DMS79 treated with DMSO at 0.1 percent for 48 hours (cell line): ENCODE measurements around the gene DPP9.
"Not testable (repeated sequence)": the region's sequence is repeated elsewhere in the genome, so short reads cannot be mapped to it uniquely, and the experiment has no call there.

Experiments
- DNase-seq: peaks from one replicate; lab custom pipeline; 2025; lab: John Stamatoyannopoulos, UW

The DPP9 gene

DNA sequence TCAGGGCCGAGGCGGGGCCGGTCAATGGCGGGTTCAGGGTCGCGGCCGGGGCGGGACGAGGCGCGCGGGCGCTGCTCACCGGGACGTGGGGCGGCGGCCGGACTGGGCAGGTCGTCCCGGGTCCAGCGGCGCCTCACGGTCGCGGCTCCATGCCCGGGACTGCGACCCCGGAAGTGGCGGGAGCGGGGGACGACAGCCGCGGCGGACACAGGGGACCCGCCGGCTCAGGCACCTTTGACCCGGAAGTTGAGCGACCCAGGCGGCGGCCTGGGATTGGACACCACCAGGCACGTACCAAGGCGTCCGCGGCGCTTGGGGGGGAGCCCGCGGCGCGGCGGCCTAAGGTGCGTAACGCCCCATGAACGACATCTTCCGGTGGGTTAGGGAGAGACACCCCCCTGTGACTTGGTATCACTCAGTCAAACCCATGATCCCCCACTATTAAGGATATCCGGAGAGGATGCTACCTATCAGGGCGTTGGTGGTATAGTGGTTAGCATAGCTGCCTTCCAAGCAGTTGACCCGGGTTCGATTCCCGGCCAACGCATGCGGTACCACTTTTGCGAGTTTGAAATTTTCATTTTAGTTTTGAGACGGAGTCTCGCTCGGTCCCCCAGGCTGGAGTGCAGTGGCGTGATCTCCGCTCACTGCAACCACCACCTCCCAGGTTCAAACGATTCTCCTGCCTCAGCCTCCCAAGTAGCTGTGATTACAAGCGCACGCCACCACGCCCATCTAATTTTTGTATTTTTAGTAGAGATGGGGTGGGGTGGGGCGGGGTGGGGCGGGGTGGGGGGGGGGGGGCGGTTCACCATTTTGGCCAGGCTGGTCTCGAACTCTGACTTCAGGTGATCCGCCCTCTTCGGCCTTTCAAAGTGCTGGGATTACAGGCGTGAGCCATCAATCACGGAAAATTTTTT, at the start of gene DPP9:
TSS of gene DPP9 (minus strand) at position 248 of the 920 bp plus-strand sequence. CDS start 3,936 bp downstream, outside the sequence.
- peak; percentile 94 for DNase-seq

DNA sequence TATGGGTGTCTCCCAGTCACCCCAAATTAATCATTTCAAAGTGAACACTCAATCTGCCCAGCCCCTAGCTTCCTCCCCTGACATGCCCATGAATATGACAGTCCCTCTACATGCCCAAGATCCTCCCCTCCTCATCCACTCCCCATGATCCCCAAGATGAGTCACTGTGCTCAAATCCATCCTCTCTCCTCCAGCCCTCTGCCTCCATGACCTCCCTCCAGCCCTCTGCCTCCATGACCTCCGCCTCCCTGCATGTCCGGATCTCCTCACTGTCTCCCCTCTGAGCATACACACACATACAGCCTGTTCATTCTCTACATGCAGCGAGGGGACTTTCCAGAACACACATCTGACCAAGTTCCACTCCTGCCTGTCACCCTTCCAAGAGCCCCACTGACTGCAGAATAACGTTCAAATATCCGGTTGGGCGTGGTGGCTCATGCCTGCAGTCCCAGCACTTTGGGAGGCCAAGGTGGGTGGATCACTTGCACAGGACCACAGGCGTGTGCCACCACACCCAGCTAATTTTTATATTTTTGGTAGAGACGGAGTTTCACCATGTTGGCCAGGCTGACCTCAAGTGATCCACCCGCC, 49.5 kb upstream of the DPP9 start:
- DNase-seq: no peak

DNA sequence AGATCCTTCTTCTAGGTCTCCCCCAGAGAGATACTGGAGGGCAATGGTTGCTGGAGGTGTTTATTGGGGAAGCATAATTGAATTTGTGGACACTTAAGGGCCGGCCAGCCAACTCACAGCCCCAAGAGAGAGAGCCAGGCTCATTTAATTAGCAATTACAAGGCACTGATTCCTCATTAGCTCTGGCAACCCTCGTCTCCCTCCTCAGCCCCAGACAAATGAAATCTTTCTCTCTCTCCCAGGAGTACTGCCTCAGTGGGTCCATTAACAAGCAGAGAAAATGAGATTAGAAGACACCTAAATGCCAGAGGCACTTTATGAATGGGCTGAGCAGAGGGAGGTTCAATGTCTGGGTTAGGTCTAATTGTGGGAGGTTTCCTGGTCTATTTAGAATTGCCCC, 48.9 kb upstream of the DPP9 start:
- DNase-seq: no peak

DNA sequence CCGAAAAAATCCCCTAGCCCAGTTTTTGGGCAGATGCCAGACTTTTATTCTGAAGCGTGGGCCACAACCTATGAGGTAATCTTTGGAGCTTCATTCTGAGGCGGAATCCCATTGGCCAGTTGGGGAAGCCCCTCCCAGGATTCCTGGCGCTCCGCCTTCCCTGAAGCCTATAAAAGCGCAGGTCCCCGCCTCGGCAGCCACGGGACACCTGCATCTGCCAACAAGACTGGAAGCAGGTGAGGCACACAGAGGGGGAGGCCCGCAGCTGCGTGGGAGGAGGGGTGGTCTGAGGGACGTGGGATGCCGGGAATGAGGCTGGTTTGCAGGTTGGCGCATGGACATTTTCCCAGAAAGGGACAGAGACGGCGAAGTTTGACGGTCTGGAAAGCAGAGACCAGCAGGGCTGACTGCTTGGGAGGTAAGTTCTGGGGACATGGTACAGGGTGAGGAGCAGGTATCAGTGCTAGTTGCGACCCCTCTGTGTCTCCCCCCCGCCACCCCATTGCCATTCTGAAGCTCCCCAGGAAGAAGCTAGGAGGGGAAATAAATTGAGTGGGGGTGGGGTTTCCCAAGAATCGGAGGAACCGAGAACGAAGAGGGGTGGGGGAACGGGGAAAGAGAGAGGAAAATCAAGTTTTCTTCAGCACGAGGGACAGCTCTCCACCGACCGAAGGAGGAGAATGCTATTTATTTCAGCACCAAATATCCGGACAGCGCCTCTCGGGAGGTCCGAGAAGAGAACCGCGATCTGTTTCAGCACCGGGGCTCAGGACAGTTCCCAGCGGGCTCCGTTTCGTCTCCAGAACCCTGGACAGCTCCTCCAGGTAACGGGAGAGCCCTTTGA, 45.5 kb upstream of the DPP9 start:
- DNase-seq: peak; percentile 91

DNA sequence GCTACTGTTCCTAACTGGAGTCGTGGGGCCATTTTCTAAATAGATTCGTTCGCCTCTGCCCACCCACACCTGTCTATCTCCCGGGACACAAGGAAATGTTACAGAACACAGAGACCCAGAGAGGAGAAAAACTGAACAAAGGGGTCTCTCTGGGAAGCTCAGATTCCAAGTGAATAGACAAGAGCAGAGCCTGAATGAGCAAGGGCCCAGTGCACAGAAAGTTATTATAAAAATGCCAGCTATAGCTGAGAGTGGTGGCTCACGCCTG, 40.7 kb upstream of the DPP9 start:
- DNase-seq: no peak

DNA sequence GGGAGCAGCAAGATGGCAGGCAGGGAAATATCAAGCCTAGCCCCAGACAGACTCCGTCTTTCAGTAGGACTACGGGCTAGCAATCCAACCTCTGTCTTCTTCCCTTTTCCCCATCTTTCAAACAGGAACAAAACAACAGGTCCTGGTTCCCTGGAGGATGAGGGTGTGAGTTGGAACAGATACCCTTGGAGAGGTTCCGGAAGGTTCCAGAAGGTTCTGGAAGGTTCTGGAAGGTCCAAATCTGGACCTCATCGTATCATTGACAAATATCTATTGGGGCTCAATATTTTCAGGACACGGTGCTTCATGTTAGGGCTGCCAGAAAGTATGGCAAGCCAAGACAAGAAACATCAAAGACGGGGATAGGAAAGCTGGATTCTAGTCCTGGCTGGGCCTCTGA, 39.4 kb upstream of the DPP9 start:
- DNase-seq: no peak

DNA sequence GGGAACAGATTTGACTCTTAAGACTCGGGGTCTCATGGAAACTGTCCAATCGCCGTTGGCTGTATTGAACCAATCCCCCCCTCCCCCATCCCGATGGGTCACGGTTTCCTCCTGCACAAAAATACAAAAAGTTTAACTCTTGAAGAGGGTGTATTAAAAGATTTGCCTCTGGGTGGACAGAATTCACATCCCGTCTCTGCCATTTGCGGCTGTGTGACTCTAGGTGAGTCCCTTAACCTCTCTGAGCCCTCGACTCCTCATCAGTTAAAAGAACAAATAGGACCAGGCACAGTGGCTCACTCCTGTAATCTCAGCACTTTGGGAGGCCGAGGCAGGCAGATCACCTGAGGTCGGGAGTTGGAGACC, 36.6 kb upstream of the DPP9 start:
- no peak for DNase-seq

DNA sequence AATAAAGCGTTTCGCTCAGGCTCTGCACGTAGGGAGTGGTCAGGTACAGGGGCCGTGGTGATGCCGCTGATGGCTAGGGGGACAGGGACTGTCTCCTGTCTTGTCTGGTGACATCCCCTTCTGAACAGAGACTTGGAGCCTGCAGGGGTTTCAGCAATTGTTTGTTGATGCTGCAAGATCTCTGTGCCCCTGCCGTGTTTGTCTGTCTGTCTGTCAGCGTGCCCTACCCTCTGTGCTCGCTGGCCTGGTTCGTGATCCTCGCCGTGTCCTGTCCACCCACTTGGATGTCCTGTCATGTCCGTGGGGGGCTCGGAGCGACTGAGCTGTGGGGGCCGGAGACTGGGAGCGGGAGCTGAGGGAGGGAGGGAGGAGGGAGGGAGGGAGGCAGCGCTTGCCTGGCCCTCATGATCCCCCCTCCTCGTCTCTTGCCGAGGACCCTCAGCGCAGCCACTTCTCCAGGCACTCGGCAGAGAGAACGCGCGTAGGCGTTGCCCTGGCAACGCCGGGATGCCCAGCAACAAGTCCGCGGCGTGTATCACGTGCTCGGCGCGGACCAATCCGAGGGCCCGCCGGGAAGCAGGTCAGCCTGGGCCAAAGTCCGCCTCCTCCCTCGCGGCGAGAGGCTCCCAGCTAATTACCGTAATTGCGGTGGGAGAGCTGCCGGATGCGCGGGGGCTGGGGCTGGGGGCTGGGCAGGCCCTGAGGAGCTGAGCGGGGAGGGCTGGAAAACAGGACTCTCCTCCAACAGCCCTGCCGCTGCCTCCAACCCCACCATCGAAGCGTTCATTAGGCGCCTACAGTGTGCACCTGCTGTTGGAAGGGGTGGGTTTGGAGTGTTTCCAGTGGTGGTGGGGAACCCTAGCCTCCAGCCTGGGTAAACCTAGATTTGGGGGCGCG, 36.0 kb upstream of the DPP9 start:
- peak; percentile 94 for DNase-seq

DNA sequence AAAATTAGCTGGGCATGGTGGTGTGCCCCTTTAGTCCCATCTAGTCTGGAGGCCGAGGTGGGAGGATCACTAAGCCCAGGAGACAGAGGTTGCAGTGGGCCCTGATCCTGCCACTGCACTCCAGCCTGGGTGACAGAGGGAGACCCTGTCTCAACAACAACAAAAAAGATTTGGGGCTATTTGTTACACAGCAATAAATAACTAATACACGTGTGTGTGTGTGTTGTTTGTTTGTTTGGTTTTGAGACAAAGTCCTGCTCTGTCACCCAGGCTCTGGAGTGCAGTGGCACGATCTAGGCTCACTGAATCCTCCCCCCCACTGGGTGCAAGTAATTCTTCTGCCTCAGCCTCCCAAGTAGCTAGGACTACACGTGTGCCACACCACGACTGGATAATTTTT, 35.0 kb upstream of the DPP9 start:
- no peak for DNase-seq

DNA sequence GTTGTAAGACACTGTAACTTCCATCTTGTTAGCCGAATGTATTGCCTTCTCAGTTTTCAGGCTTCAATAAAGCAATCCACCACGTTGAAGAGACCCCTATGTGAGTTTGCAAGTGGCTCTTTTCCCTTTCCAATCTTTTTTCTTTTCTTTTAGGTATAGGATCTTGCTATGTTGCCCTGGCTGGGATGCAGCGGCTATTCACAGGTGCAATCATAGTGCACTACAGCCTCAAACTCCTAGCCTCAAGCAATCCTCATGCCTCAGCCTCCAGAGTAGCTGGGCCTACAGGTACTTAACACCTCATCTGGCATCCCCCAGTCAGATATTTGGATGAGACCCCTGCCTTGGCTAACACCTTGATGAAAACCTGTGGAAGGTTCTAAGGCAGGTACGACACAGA, 34.4 kb upstream of the DPP9 start:
- DNase-seq: no peak

DNA sequence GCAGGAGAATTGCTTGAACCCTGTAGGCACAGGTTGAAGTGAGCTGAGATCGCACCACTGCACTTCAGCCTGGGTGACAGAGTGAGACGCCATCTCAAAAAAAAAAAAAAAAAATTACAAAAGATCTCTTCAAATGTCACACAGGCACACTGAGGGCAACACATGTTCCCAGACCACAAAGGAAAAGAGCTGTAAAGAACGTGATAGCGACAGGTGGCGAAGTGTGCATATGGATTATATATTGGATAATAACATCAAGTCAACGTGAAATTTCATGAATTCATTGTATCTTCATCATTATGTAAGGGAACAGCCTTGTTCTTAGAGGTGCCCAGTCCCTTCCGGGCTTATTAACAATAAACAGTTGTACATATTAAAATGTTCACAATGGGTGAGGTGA, 31.8 kb upstream of the DPP9 start:
- DNase-seq: no peak

DNA sequence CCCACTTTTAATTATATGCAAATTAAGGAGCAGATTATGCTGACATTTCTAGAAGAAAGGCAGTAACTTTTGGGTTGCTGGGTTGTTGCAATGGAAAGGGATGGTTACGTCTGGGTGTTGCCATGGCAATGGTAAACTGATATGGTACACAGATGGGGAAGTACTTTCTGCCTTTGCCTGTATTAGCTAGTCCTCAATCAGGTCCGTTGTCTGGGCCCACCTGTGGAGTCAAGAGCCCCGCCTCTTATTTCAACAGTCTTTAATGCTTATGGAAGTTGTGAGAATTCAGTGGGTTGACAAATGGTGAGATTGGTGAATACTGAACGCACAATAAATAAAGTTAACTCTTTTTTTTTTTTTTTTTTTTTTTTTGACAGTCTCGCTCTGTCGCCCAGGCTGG, 30.6 kb upstream of the DPP9 start:
- DNase-seq: no peak

DNA sequence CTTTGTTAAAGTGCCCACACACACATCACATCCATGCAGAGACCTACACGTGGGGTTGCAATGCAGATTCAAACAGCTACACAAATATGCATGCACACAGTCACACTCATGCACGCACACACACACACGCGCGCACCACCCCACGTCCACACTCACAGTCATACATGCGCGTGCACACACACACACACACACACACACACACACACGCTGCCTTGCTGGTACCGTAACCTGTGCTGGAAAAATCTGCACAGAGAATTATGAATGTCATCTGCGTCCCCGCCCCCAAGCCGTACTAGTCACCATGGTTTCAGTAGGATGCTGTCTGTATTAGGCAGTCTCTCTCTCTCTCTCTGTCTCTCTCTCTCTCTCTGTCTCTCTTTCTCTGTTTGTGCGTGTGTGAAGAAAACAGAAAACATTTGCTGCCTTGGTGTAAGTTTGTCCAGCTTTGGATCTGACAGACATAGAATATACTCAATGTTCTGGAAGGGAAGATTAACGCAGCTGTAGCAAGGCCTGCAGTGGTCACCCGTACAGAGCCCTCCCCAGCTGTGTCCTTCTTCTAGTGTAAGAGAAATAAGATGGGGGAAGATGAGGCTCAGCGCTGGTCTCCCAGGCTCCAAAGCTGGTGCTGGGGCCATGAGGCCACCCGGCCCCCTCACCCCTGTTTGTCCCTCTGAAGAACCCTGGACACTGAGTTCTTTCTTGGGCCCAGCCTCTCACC, 26.4 kb upstream of the DPP9 start:
- DNase-seq: no peak

DNA sequence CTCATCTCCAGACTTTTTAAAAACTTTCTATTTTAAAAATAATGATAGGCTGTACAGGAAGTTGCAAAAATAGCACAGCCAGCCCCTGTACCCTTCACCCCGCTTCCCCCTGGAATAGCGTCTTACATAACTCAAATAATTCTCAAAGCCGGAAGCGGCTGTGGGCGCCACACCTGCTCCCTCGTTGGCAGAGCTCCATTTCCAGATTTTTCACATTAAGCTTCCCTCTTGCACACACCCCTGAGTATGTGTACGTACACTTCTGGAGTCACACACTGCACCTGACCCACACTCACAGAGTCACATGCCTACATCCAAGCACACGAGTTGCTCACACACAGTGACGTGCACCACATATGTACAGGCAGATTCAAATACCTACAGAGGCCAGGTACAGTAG, 24.9 kb upstream of the DPP9 start:
- peak; percentile 5 for DNase-seq

DNA sequence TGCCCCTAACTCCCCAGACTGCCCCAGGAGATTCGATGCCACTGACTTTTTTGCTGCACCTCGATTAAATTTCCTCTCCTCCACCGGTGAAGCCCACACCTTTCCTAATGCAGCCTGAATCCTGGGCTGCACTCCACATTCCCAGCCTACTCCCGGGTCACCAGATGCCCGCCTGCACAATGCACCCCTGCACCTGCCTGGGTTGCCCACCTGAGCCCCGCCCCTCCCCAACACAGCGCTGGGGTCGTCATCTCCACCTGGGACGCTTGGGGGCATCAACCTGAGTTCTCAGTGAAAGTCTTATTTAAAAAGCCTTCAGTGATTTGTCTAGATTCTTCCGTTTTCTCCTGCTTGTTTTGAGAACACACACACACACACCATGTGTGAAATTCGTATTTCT, 24.5 kb upstream of the DPP9 start:
- no peak for DNase-seq

DNA sequence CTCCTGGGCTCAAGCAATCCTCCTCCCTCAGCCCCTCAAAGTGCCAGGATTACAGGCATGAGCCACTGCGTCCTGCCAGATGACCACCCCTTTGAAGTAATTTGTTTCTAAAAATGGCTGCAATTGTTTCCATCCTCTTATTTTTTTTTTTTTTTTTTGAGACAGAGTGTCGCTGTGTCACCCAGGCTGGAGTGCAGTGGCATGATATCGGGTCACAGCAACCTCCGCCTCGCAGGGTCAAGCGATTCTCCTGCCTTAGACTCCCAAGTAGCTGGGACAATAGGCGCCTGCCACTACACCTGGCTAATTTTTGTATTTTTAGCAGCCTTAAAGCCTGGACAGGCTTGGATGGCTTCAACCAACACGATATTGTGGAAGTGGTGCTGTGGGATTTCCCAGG, 22.3 kb upstream of the DPP9 start:
- no peak for DNase-seq

DNA sequence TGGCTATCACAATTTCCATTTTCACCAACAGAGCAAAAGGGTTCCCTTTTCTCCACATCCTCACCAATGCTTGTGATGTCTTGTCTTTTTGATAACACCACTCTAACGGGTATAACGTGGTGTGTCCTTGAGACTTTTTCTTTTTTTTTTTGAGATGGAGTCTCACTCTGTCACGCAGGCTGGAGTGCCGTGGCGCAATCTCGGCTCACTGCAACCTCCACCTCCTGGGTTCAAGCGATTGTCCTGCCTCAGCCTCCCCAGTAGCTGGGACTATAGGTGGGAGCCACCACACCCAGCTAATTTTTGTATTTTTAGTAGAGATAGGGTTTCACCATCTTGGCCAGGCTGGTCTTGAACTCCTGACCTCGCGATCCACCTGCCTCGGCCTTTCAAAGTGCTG, 21.5 kb upstream of the DPP9 start:
- not testable (repeated sequence) for DNase-seq

DNA sequence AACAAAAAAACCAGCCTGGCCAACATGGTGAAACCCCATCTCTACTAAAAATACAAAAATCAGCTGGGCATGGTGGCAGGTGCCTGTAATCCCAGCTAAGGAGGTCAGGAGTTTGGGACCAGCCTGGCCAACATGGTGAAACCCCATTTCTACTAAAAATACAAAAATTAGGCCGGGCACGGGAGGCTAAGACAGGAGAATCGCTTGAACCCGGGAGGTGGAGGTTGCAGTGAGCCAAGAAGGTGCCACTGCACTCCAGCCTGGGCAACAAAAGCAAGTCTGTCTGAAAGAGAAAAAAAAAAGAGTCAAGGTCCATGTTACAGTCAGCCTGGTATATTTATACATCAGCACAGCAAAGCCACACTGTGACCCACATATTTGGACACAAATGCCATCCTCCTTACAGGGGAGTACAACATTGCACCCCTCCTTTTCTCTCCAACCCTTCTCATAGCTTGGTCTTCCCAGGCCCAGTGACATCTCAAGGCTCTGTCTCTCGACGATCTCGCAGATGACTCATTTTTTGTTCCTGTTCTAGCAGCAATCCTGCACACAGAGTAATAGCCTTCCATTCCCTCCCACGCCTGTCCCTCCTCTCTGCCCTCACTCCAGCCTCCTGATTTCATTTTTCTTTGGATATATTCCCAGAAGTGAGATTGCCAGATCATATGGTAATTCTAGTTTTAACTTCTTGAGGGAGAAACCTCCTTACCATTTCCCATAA, 21.0 kb upstream of the DPP9 start:
- DNase-seq: no peak

DNA sequence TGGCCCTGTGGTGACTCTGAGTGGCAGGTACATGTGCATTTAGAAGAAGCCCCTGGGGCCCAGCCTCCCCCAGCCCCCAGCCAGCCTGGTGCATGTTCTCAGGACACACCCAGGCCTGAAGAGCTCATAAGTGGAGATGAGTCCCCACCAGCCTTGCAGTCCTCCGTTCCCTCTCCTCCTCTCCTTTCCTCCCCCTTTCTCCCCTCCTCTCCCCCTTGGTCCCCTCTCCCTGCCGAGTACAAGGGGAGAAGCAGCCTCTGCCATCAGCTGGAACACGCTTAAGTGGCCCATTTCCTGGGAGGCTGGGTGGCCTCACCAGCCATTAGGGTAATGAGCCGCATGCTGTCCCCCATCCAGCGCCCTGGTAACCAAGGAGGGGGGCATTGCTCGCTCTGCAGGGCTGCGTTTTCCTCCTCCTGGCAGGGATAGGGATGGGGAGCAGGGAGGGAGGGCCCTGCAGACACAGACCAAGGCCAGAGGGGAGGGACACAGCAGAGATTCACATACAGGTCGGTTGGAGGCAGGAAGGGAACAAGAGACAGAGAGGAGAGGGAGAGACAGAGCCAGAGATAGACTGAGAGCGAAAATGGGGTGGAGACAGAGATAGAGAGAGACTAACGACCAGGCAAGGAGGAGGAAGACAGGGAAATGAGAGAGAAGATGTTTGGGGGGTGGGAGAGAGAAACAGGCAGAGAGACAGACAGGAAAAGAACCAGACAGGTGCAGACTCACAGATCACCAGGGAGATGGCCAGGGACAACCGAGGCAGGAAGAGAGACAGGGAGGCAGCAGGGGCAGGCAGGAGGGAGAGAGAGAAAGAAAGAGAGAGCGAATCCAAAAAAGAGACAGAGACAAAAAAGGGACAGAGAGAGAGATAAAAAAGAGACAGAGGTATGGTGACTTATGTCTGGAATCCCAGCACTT, 19.3 kb upstream of the DPP9 start:
- peak; percentile 81 for DNase-seq

DNA sequence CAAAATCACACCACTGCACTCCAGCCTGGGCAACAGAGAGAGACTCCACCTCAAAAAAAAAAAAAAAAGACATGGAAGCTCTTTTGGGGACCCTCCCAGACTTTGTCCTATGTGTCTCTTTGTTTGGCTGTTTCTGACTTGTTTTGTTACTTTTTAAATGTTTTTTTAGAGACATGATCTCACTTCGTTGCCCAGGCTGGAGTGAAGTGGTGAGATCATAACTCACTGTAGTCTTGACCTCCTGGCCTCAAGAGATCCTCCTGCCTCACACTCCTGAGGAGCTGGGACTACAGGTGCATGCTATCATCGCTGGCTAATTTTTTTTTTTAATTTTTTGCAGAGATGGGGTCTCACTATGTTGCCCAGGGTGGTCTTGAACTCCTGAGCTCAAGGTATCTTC, 16.4 kb upstream of the DPP9 start:
- DNase-seq: no peak
